HCT116 (cell line): ENCODE data around the gene KRTAP4-4. TPM values are rescaled to one million over a fixed set of nuclear protein-coding genes. Genes with fewer than 3 reads are reported as not detected.
A peak's percentile ranks its signal among the peaks of the same experiment; 100 is the strongest.

Experiments used
- ATAC-seq: fragments of 200-7000 bp; cut with Tn5 transposase; 2 replicates; pipeline ENCODE4 v1.9.1; 2020; ENCODE audit warnings: mild to moderate bottlenecking, moderate library complexity
- BruUV-seq: library from RNA; stranded (reverse); fragments of 400-500 nt; replicated peaks from 2 replicates; lab custom pipeline; 2021; lab: Mats Ljungman, UMichigan
- CTCF ChIA-PET: fragments of 300-600 bp; sonication (Branson Sonifier 250); formaldehyde crosslinking; loops from one replicate; lab custom pipeline; 2021; ENCODE audit warnings: antibody characterized with exemption; lab: Charles Lee
- POLR2A ChIA-PET: fragments of 300-600, 350-600 bp; sonication (Branson Sonifier 250); formaldehyde crosslinking; loops from one replicate; lab custom pipeline; 2021; ENCODE audit warnings: antibody characterized with exemption; lab: Charles Lee
- RAD21 ChIA-PET, 2 experiments: fragments of 300-600 bp; sonication (Branson Sonifier 250); formaldehyde crosslinking; loops; one replicate each; lab custom pipeline; 2023; ENCODE audit warnings: low total read pairs in 2 of 2; ENCODE audit not compliant: uncharacterized antibody in 2 of 2, unreplicated experiment in 2 of 2, low non-redundant PET in 1 of 2; lab: Charles Lee
- DNase-seq: peaks from one replicate; pipeline ENCODE4 v3.0.0-alpha.2; 2010; ENCODE audit warnings: low read depth, low spot score
- H2AFZ ChIP-seq: fragments of 200-600 bp; shearing (Covaris generic), sonication (generic); 2 replicates; pipeline ENCODE4 v1.6.1; 2017; ENCODE audit warnings: low read depth, mixed run types, mixed read lengths, antibody characterized with exemption, low read length; ENCODE audit not compliant: poor library complexity, severe bottlenecking
- H3K27ac ChIP-seq: 2 replicates; pipeline ENCODE4 v1.5.1; 2012; ENCODE audit warnings: low read depth, low read length
- H3K27me3 ChIP-seq: fragments of 200-600 bp; sonication (generic); 2 replicates; pipeline ENCODE4 v1.6.1; 2016; ENCODE audit warnings: mixed run types, low read length, mixed read lengths; ENCODE audit not compliant: insufficient read depth
- H3K36me3 ChIP-seq, 2 experiments: fragments of 200-500 bp in 1 of 2; fragments of 200-600 bp in 1 of 2; sonication (Bioruptor generic) in 1 of 2; sonication (generic) in 1 of 2; 2 replicates each; pipeline versions ENCODE4 v1.5.1 to v1.6.1; 2014 to 2016; ENCODE audit warnings: low read length in 2 of 2, inconsistent platforms in 1 of 2, mixed read lengths in 1 of 2, mixed run types in 1 of 2; ENCODE audit not compliant: insufficient read depth in 2 of 2, control insufficient read depth in 1 of 2
- H3K4me1 ChIP-seq, 2 experiments: fragments of 200-600 bp in 1 of 2; sonication (generic) in 1 of 2; 2 replicates each; pipeline versions ENCODE4 v1.5.1 to v1.6.1; 2012 to 2017; ENCODE audit warnings: low read length in 2 of 2, inconsistent platforms in 1 of 2, mild to moderate bottlenecking in 1 of 2, mixed read lengths in 1 of 2, mixed run types in 1 of 2, moderate library complexity in 1 of 2; ENCODE audit not compliant: insufficient read depth in 2 of 2, control insufficient read depth in 1 of 2
- H3K4me2 ChIP-seq: fragments of 200-600 bp; sonication (generic); 2 replicates; pipeline ENCODE4 v1.6.1; 2017; ENCODE audit warnings: mixed run types, low read length, mixed read lengths
- H3K4me3 ChIP-seq, 2 experiments: fragments of 200-600 bp in 1 of 2; sonication (generic) in 1 of 2; replicated peaks in 1 of 2; 2 replicates each; pipeline ENCODE4 v1.5.1; 2011 to 2016; ENCODE audit warnings: low read length in 2 of 2, control low read depth in 1 of 2, low read depth in 1 of 2, mild to moderate bottlenecking in 1 of 2, mixed read lengths in 1 of 2, mixed run types in 1 of 2
- H3K79me2 ChIP-seq: fragments of 200-600 bp; sonication (generic); 2 replicates; pipeline ENCODE4 v1.6.1; 2017; ENCODE audit warnings: mild to moderate bottlenecking, mixed run types, low read length, moderate library complexity, mixed read lengths; ENCODE audit not compliant: insufficient read depth
- H3K9ac ChIP-seq: fragments of 200-600 bp; sonication (generic); 2 replicates; pipeline ENCODE4 v1.6.1; 2016; ENCODE audit warnings: low read length, mixed read lengths
- H3K9me2 ChIP-seq: fragments of 200-600 bp; sonication (generic), shearing (Covaris generic); 2 replicates; pipeline ENCODE4 v1.6.1; 2017; ENCODE audit warnings: mixed run types, mild to moderate bottlenecking, moderate library complexity; ENCODE audit not compliant: insufficient read depth
- H3K9me3 ChIP-seq, 2 experiments: fragments of 200-500 bp in 1 of 2; fragments of 200-600 bp in 1 of 2; sonication (Bioruptor generic) in 1 of 2; sonication (generic) in 1 of 2; 2 replicates each; pipeline ENCODE4 v1.6.1; 2014 to 2017; ENCODE audit warnings: low read length in 2 of 2, mixed read lengths in 2 of 2, inconsistent platforms in 1 of 2, low read depth in 1 of 2, mild to moderate bottlenecking in 1 of 2, mixed run types in 1 of 2, moderate library complexity in 1 of 2; ENCODE audit not compliant: control insufficient read depth in 1 of 2, insufficient read depth in 1 of 2
- H4K20me1 ChIP-seq: fragments of 200-600 bp; sonication (generic), shearing (Covaris generic); 2 replicates; pipeline ENCODE4 v1.6.1; 2017; ENCODE audit warnings: mixed run types, mild to moderate bottlenecking, moderate library complexity; ENCODE audit not compliant: insufficient read depth
- CBX3 ChIP-seq: IDR thresholded peaks from 2 replicates; pipeline ENCODE4 v1.6.1; 2012; ENCODE audit warnings: low read depth
- CEBPB ChIP-seq: IDR thresholded peaks from 2 replicates; pipeline ENCODE4 v1.6.1; 2012; ENCODE audit warnings: low read depth
- EGR1 ChIP-seq: IDR thresholded peaks from 2 replicates; pipeline ENCODE4 v1.6.1; 2012; ENCODE audit warnings: low read depth
- ELF1 ChIP-seq: IDR thresholded peaks from 2 replicates; pipeline ENCODE4 v1.6.1; 2012; ENCODE audit warnings: low read depth, borderline replicate concordance
- EZH2 ChIP-seq: fragments of 200-600 bp; sonication (generic); IDR thresholded peaks from 2 replicates; pipeline ENCODE4 v1.6.1; 2017; ENCODE audit warnings: antibody characterized with exemption, mixed run types
- EZH2phosphoT487 ChIP-seq: fragments of 200-600 bp; IDR thresholded peaks from 2 replicates; pipeline ENCODE4 v1.6.1; 2018; ENCODE audit warnings: antibody characterized with exemption, borderline replicate concordance
- FOSL1 ChIP-seq: IDR thresholded peaks from 2 replicates; pipeline ENCODE4 v1.6.1; 2012; ENCODE audit warnings: low read depth
- JUND ChIP-seq: IDR thresholded peaks from 2 replicates; pipeline ENCODE4 v1.6.1; 2012
- POLR2A ChIP-seq: IDR thresholded peaks from 2 replicates; pipeline ENCODE4 v1.7.0; 2011; ENCODE audit warnings: borderline replicate concordance; ENCODE audit not compliant: insufficient read depth, insufficient read length; ENCODE audit errors: extremely low read depth
- POLR2AphosphoS5 ChIP-seq: IDR thresholded peaks from 2 replicates; pipeline ENCODE4 v1.6.1; 2011; ENCODE audit warnings: mild to moderate bottlenecking, low read depth, low read length, moderate library complexity
- RAD21 ChIP-seq: IDR thresholded peaks from 2 replicates; pipeline ENCODE4 v1.6.1; 2012; ENCODE audit warnings: low read depth, mild to moderate bottlenecking
- SIN3A ChIP-seq: IDR thresholded peaks from 2 replicates; pipeline ENCODE4 v1.6.1; 2012; ENCODE audit warnings: low read depth
- SP1 ChIP-seq: IDR thresholded peaks from 2 replicates; pipeline ENCODE4 v1.6.1; 2012; ENCODE audit warnings: low read depth
- TCF7L2 ChIP-seq: IDR thresholded peaks from 2 replicates; pipeline ENCODE4 v1.7.0; 2011; ENCODE audit warnings: borderline replicate concordance, inconsistent platforms; ENCODE audit not compliant: insufficient read depth, insufficient read length; ENCODE audit errors: extremely low read depth
- ZFX ChIP-seq: fragments of 450-650 bp; IDR thresholded peaks from 2 replicates; pipeline ENCODE4 v1.6.1; 2017
- intact Hi-C: fragments of 100-400 bp; cut with micrococcal nuclease; formaldehyde crosslinking; loops from 2 replicates; pipeline ENCODE4 v1.10.0; 2022
- total RNA-seq: library from RNA; stranded (reverse); gene quantifications from one replicate; pipeline ENCODE4 v1.2.1, GENCODE V29; 2021; ENCODE audit not compliant: unreplicated experiment
- TF ChIP-seq, protein P1 (sequence below): IDR thresholded peaks from 2 replicates; pipeline ENCODE4 v1.6.1; 2012
- TF ChIP-seq, protein P2 (sequence below): IDR thresholded peaks from 2 replicates; pipeline ENCODE4 v1.6.1; 2012; ENCODE audit warnings: low read depth
- TF ChIP-seq, protein P3 (sequence below): IDR thresholded peaks from 2 replicates; pipeline ENCODE4 v1.6.1; 2011; ENCODE audit warnings: mild to moderate bottlenecking, low read length, moderate library complexity; ENCODE audit not compliant: insufficient replicate concordance; ENCODE audit errors: extremely low read depth
- TF ChIP-seq, protein P4 (sequence below): IDR thresholded peaks from 2 replicates; pipeline ENCODE4 v1.6.1; 2012

The KRTAP4-4 gene
- total RNA-seq, 1 experiment from 2014 or later = not detected

DNA sequence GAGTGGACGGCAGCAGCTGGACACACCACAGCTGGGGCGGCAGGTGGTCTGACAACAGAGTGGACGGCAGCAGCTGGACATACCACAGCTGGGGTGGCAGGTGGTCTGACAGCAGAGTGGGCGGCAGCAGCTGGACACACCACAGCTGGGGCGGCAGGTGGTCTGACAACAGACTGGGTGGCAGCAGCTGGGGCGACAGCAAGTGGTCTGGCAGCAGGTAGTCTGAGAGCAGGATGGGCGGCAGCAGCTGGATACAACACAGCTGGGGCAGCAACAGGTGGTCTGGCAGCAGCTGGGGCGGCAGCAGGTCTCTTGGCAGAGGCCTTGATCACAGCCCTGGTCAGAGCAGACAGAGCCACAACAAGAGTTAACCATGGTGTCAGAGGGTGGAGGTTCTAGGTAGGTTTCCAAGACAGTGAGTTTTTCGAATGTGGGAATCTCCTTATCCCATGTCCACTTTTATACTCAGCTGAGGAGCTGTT is 24.0 kb upstream of the KRTAP4-4 start, which contains the start of gene KRTAP4-1:
KRTAP4-1 (minus strand) TSS at position 432 of the 482 bp plus-strand sequence; CDS start at position 375, 57 bp downstream.
- no peaks in the 10 kb centered on the region for H3K36me3 ChIP-seq
- H3K79me2 ChIP-seq = no peaks in the 10 kb centered on the region
- H4K20me1 ChIP-seq = no peaks in the 10 kb centered on the region
- no peak for ATAC-seq
- ChIA-PET POLR2A (interaction anchor here (0.6 kb wide), 1 partner anchor 280 kb away, joined by 5 read pairs; no protein-coding TSS in a partner anchor), RAD21 (no interaction called here), CTCF (no interaction called here)
- peaks cover 0 to 10% of the 10 kb centered on the region in 2 experiments; a peak in 1 of 4 replicates for H3K4me1 ChIP-seq
- no peaks in the 10 kb centered on the region for H3K27me3 ChIP-seq
- H3K4me2 ChIP-seq = no peak within 1 kb of the TSS
- no peak for DNase-seq
- no peak within 1 kb of the TSS for H3K27ac ChIP-seq
- peak within 1 kb of the TSS; percentile 24 for H2AFZ ChIP-seq
- H3K9me3 ChIP-seq = no peaks in the 10 kb centered on the region
- no peak within 1 kb of the TSS for H3K4me3 ChIP-seq
- no peaks in the 10 kb centered on the region for H3K9me2 ChIP-seq
- BruUV-seq = no TSS peak
- H3K9ac ChIP-seq = no peak within 1 kb of the TSS
- intact Hi-C loops = no loop called here
- TF ChIP-seq, protein P1, sequence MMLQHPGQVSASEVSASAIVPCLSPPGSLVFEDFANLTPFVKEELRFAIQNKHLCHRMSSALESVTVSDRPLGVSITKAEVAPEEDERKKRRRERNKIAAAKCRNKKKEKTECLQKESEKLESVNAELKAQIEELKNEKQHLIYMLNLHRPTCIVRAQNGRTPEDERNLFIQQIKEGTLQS = no peak
- no peak for TF ChIP-seq ELF1
- TF ChIP-seq CEBPB = no peak
- TF ChIP-seq EZH2 = no peak
- TF ChIP-seq, protein P2, sequence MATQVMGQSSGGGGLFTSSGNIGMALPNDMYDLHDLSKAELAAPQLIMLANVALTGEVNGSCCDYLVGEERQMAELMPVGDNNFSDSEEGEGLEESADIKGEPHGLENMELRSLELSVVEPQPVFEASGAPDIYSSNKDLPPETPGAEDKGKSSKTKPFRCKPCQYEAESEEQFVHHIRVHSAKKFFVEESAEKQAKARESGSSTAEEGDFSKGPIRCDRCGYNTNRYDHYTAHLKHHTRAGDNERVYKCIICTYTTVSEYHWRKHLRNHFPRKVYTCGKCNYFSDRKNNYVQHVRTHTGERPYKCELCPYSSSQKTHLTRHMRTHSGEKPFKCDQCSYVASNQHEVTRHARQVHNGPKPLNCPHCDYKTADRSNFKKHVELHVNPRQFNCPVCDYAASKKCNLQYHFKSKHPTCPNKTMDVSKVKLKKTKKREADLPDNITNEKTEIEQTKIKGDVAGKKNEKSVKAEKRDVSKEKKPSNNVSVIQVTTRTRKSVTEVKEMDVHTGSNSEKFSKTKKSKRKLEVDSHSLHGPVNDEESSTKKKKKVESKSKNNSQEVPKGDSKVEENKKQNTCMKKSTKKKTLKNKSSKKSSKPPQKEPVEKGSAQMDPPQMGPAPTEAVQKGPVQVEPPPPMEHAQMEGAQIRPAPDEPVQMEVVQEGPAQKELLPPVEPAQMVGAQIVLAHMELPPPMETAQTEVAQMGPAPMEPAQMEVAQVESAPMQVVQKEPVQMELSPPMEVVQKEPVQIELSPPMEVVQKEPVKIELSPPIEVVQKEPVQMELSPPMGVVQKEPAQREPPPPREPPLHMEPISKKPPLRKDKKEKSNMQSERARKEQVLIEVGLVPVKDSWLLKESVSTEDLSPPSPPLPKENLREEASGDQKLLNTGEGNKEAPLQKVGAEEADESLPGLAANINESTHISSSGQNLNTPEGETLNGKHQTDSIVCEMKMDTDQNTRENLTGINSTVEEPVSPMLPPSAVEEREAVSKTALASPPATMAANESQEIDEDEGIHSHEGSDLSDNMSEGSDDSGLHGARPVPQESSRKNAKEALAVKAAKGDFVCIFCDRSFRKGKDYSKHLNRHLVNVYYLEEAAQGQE = no peak
- no peak for TF ChIP-seq JUND
- TF ChIP-seq POLR2A = no peak
- TF ChIP-seq EGR1 = no peak
- TF ChIP-seq RAD21 = no peak
- no peak for TF ChIP-seq CBX3
- TF ChIP-seq SIN3A = no peak
- TF ChIP-seq, protein P3, sequence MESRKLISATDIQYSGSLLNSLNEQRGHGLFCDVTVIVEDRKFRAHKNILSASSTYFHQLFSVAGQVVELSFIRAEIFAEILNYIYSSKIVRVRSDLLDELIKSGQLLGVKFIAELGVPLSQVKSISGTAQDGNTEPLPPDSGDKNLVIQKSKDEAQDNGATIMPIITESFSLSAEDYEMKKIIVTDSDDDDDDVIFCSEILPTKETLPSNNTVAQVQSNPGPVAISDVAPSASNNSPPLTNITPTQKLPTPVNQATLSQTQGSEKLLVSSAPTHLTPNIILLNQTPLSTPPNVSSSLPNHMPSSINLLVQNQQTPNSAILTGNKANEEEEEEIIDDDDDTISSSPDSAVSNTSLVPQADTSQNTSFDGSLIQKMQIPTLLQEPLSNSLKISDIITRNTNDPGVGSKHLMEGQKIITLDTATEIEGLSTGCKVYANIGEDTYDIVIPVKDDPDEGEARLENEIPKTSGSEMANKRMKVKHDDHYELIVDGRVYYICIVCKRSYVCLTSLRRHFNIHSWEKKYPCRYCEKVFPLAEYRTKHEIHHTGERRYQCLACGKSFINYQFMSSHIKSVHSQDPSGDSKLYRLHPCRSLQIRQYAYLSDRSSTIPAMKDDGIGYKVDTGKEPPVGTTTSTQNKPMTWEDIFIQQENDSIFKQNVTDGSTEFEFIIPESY = no peak
- no peak for TF ChIP-seq SP1
- no peak for TF ChIP-seq TCF7L2
- no peak for TF ChIP-seq FOSL1
- TF ChIP-seq, protein P4, sequence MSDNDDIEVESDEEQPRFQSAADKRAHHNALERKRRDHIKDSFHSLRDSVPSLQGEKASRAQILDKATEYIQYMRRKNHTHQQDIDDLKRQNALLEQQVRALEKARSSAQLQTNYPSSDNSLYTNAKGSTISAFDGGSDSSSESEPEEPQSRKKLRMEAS = no peak
- TF ChIP-seq EZH2phosphoT487 = no peak
- TF ChIP-seq POLR2AphosphoS5 = no peak
- TF ChIP-seq ZFX = no peak
